Measurements from ENCODE around the gene NANS.
A peak's percentile ranks its signal among the peaks of the same experiment; 100 is the strongest.
"Not testable (repeated sequence)": the region's sequence is repeated elsewhere in the genome, so short reads cannot be mapped to it uniquely, and the experiment has no call there.

Gene NANS

GRCh38 chr9:98097836-98098235 is 41.3 kb downstream of the NANS start:
- peaks cover 83% of the 10 kb centered on the region for H3K4me1 Mint-ChIP-seq
- peak overlapping the region in 1 of 2 donors; percentile 84 for H3K27ac Mint-ChIP-seq
- ATAC-seq (peak; percentile 56), DNase-seq (peak in 1 of 2 donors; percentile 59)
- peak overlapping the region in 1 of 2 donors; percentile 20 for H3K4me3 Mint-ChIP-seq
- H3K9me3 Mint-ChIP-seq = no peaks in the 10 kb centered on the region
- no peaks in the 10 kb centered on the region for H3K27me3 Mint-ChIP-seq

DNA sequence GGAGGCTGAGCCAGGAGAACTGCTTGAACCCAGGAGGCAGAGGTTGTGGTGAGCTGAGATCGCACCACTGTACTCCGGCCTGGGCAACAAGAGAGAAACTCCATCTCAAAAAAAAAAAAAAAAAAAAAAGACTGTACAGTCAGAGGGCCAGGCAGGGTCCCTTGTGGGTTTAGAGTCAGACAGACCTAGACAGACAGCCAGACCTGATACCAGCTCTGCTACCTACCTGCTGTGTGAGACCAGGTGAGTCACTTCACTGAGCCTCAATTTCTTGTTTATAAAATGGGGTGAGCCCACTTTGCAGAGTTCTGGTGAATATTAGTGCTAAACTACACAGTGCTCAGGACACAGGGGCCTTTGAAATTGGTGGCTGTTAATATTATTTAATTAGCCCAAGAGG is 42.8 kb downstream of the NANS start:
- Mint-ChIP-seq H3K4me1 (peaks cover 86% of the 10 kb centered on the region), H3K9me3 (no peaks in the 10 kb centered on the region), H3K27me3 (no peaks in the 10 kb centered on the region), H3K4me3 (no peak overlapping the region), H3K27ac (peak overlapping the region; percentile 21 to 65)
- ATAC-seq = no peak
- DNase-seq = no peak

DNA sequence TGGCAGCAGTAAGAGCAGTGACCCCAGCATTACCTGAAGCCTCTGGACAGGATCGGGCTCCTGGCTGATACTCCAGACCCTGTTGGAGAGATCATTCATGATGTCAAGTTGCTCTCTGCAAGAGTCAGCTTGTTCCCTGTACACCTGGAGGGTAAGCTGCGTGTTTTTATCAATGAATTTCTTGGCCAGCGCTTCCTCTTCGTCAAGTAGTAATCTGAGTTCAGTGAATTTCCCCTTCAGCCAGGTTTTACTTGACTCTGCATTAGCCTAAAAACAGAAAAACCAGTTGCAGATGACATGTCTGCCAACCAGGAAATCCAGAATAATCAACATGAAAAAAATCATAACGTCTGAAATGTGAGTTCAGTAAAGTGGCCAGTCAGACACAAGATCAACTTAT is 43.4 kb downstream of the NANS start:
- DNase-seq (no peak), ATAC-seq (no peak)
- Mint-ChIP-seq H3K27me3 (no peaks in the 10 kb centered on the region), H3K9me3 (no peaks in the 10 kb centered on the region), H3K27ac (peak overlapping the region; percentile 77 to 88), H3K4me3 (peak overlapping the region; percentile 51 to 66), H3K4me1 (peaks cover 88% of the 10 kb centered on the region)

DNA sequence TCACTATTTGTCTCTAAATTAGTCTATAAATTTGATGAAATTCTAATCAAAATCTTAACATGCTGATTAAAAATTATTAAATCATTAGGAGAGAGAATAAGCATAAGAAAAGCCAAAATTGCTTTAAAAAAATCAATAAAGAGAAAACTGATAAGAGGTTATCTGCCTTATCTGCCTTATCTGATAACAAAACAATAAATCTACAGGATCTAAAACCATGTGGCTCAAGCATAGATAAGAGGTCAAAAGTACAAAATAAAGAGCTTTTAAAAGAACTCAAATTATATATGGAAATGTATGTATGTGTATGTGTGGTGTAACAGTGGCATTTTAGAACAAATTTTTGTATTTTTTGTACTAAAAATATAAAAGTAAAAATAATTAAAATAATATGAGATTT is 43.9 kb downstream of the NANS start:
- ATAC-seq = no peak
- Mint-ChIP-seq H3K4me1 (peaks cover 88% of the 10 kb centered on the region), H3K27me3 (no peaks in the 10 kb centered on the region), H3K4me3 (peak overlapping the region; percentile 51 to 66), H3K9me3 (no peaks in the 10 kb centered on the region), H3K27ac (peak overlapping the region in 1 of 2 donors; percentile 77)
- no peak for DNase-seq

GRCh38 chr9:98101416-98101815 is 44.9 kb downstream of the NANS start:
- no peak for ATAC-seq
- H3K9me3 Mint-ChIP-seq = no peaks in the 10 kb centered on the region
- H3K27ac Mint-ChIP-seq = peak overlapping the region; percentile 24 to 85
- H3K4me3 Mint-ChIP-seq = peak overlapping the region; percentile 61 to 69
- peaks cover 96% of the 10 kb centered on the region for H3K4me1 Mint-ChIP-seq
- H3K27me3 Mint-ChIP-seq = no peaks in the 10 kb centered on the region
- no peak for DNase-seq

DNA sequence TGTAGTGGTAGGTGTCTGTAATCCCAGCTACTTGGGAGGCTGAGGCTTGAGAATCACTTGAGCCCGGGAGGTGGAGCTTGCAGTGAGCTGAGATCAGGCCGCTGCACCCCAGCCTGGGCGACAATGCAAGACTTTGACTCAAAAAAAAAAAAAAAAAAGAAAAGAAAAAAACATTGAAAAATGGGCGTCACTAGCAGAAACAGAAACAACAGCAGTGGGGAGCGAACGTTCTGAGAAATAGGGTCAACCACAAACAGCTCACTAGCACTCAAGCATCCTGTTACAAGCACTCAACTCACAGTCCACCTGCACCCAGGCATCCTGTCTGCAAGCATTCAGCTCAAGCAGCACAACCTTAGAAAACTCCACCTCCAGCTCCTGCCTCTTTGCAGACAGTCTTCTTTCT is 45.3 kb downstream of the NANS start:
- Mint-ChIP-seq H3K4me1 (peaks cover 96% of the 10 kb centered on the region), H3K27ac (peak overlapping the region; percentile 24 to 85), H3K9me3 (no peaks in the 10 kb centered on the region), H3K4me3 (peak overlapping the region; percentile 61 to 69), H3K27me3 (no peaks in the 10 kb centered on the region)
- ATAC-seq (peak; percentile 98), DNase-seq (peak; percentile 72 to 79)

- peaks cover 98% of the 10 kb centered on the region for H3K4me1 Mint-ChIP-seq
- no peaks in the 10 kb centered on the region for H3K27me3 Mint-ChIP-seq
- H3K9me3 Mint-ChIP-seq = no peaks in the 10 kb centered on the region
Observed at GRCh38 chr9:98104445-98104881, 47.9 kb downstream of the NANS start.

GRCh38 chr9:98105006-98105405 is 48.5 kb downstream of the NANS start:
- Mint-ChIP-seq H3K4me3 (peak overlapping the region in 1 of 2 donors; percentile 46), H3K27ac (no peak overlapping the region), H3K27me3 (no peaks in the 10 kb centered on the region), H3K9me3 (no peaks in the 10 kb centered on the region), H3K4me1 (peaks cover 98% of the 10 kb centered on the region)
- DNase-seq = no peak
- no peak for ATAC-seq

More at GRCh38 chr9:98104445-98104881, 47.9 kb downstream of the NANS start:
- peak overlapping the region; percentile 46 to 74 for H3K4me3 Mint-ChIP-seq
- DNase-seq = no peak
- no peak for ATAC-seq
- H3K27ac Mint-ChIP-seq = peak overlapping the region; percentile 81 to 93

DNA sequence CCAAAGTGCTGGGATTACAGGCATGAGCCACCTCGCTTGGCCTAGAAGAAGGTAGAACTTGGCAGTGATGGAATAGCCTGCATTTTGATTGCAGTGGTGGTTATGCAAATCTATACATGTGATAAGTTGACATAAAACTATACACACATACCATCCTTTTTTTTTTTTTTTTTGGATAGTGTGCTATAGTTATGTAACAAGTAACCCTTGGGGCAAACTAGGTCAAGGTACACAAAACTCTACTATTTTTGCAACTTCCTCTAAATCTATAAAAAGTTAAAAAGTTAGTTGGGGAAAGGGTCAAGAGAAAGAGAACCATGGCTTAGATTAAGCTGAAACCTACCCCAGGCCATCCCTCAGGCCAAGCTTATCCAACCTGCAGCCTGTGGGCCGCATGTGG is 51.4 kb downstream of the NANS start:
- Mint-ChIP-seq H3K4me3 (peak overlapping the region in 1 of 2 donors; percentile 62), H3K4me1 (peaks cover 75% of the 10 kb centered on the region), H3K27ac (peak overlapping the region; percentile 61 to 88), H3K27me3 (no peaks in the 10 kb centered on the region), H3K9me3 (no peaks in the 10 kb centered on the region)
- ATAC-seq = no peak
- no peak for DNase-seq

- H3K4me3 Mint-ChIP-seq = peak overlapping the region; percentile 62 to 72
- peaks cover 71% of the 10 kb centered on the region for H3K4me1 Mint-ChIP-seq
- H3K27me3 Mint-ChIP-seq = no peaks in the 10 kb centered on the region
- H3K9me3 Mint-ChIP-seq = no peaks in the 10 kb centered on the region
- DNase-seq (peak; percentile 38 to 41), ATAC-seq (peak; percentile 92)
- H3K27ac Mint-ChIP-seq = peak overlapping the region; percentile 81 to 96
Observed at GRCh38 chr9:98108531-98109031, 52.0 kb downstream of the NANS start.

- no peaks in the 10 kb centered on the region for H3K9me3 Mint-ChIP-seq
- peak overlapping the region; percentile 81 to 96 for H3K27ac Mint-ChIP-seq
- peaks cover 66% of the 10 kb centered on the region for H3K4me1 Mint-ChIP-seq
- H3K4me3 Mint-ChIP-seq = peak overlapping the region; percentile 2 to 62
- ATAC-seq = peak; percentile 16
- no peaks in the 10 kb centered on the region for H3K27me3 Mint-ChIP-seq
- no peak for DNase-seq
Observed at GRCh38 chr9:98109052-98109451, 52.5 kb downstream of the NANS start.

- peak overlapping the region in 1 of 2 donors; percentile 99 for H3K4me3 Mint-ChIP-seq
Observed at GRCh38 chr9:98117097-98117496, 60.6 kb downstream of the NANS start.

GRCh38 chr9:98117984-98118639 is 61.6 kb downstream of the NANS start:
- Mint-ChIP-seq H3K9me3 (no peaks in the 10 kb centered on the region), H3K27me3 (no peaks in the 10 kb centered on the region), H3K4me3 (peak overlapping the region; percentile 96 to 99), H3K27ac (peak overlapping the region; percentile 98), H3K4me1 (peaks cover 56% of the 10 kb centered on the region)
- ATAC-seq (peak; percentile 84), DNase-seq (peak; percentile 40 to 59)

More at GRCh38 chr9:98117097-98117496, 60.6 kb downstream of the NANS start:
- H3K27ac Mint-ChIP-seq = peak overlapping the region in 1 of 2 donors; percentile 40
- DNase-seq, ATAC-seq, H3K27me3 Mint-ChIP-seq, H3K9me3 Mint-ChIP-seq: not testable (repeated sequence)
- H3K4me1 Mint-ChIP-seq = peaks cover 49% of the 10 kb centered on the region

DNA sequence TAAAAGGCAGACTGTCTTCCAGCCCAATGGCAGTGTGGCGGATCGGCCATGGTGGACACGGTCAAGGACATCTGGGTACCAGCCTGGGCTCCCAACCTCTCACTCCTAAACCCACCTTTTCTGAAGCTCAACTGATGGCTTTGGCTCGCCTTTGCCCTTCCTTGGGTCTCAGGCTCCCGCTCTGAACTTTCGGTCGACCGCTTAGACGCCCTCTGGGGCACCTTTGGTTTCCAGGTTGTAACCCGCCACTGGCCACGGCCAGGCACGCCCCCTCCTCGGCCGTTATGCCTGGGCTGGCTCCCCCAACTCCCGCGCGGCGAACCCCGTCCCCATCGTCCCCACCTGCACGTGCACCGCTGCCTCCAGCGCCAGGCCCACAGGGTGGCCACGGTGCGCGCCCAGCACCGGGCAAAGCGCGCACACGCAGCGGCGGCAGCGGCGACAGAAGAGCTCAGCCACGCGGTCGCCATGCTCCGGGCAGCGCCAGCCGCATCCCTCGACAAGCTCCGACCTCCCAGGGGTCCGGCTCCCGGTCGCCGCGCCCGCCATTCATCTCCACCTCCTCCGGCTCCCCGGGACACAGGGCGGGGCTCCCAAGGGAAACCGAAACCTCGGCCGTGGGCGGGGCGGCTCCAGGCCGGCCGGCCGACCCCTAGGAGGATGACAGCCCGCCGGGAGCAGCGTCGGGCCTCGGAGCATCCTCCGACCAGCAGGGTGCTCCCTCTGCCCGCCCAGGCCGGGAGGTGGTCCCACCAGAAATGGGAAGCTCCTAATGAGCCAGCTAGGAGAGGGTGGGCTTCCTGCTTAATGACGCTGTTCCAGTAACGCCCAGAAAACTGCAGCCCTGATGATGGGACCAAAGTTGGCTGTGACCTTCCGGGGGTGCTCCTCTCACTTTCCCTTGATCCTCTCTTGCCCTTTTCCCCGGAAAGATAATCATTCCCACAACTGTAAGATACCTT is 62.4 kb downstream of the NANS start, which contains the start of gene TRIM14:
TRIM14 (minus strand) TSS at position 583 of the 962 bp plus-strand sequence; CDS start at position 549, 34 bp downstream.
- DNase-seq = peak; percentile 50 to 63
- no peaks in the 10 kb centered on the region for H3K9me3 Mint-ChIP-seq
- no peaks in the 10 kb centered on the region for H3K27me3 Mint-ChIP-seq
- H3K4me3 Mint-ChIP-seq = peak within 1 kb of the TSS; percentile 96 to 99
- H3K4me1 Mint-ChIP-seq = peaks cover 56% of the 10 kb centered on the region
- H3K27ac Mint-ChIP-seq = peak within 1 kb of the TSS; percentile 98
- ATAC-seq = peak; percentile 69

DNA sequence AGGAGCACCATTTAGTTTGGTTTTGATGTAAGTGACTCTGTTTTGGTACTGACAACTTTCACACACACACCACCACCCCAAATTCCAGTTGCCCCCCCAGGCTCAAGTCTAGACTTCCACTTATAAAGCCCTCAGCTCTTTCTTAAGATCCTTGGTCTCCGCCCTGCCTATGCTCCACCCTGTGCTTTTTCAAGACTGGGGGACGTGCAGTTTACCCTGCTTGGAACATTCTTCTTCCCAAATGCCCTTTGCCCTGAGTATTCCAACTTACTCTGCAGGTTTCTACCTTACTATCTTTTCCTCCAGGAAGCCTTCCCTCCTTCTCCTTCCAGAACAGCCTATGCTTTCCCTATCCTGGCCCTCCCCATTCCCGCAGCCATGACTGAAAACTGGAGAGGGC is 63.9 kb downstream of the NANS start:
- Mint-ChIP-seq H3K4me1 (peaks cover 56% of the 10 kb centered on the region), H3K27ac (peak overlapping the region in 1 of 2 donors; percentile 49), H3K27me3 (no peaks in the 10 kb centered on the region), H3K9me3 (no peaks in the 10 kb centered on the region), H3K4me3 (peak overlapping the region; percentile 96 to 99)
- ATAC-seq (no peak), DNase-seq (no peak)

Measured in stimulated activated naive CD8-positive, alpha-beta T cell treated with anti-CD3 and anti-CD28 coated beads, Interleukin-15, amount 100 ng/mL, for 72 hours (primary cell).